PC-3 (cell line): ENCODE measurements around the gene DPM1. TPM values are rescaled to one million over a fixed set of nuclear protein-coding genes. Genes with fewer than 3 reads are reported as not detected.

Experiments
- ATAC-seq: fragments of 200-7000 bp; cut with Tn5 transposase; 2 replicates; pipeline ENCODE4 v1.9.1; 2020; ENCODE audit warnings: mild to moderate bottlenecking, moderate library complexity
- BruUV-seq: library from RNA; stranded (reverse); fragments of 400-500 nt; replicated peaks from 2 replicates; lab custom pipeline; 2021; lab: Mats Ljungman, UMichigan
- CTCF ChIA-PET: fragments of 300-600 bp; sonication (Branson Sonifier 250); formaldehyde crosslinking; loops from one replicate; lab custom pipeline; 2022; ENCODE audit warnings: antibody characterized with exemption; lab: Charles Lee
- POLR2A ChIA-PET: fragments of 300-600 bp; sonication (Branson Sonifier 250); formaldehyde crosslinking; loops from one replicate; lab custom pipeline; 2022; ENCODE audit warnings: antibody characterized with exemption; ENCODE audit not compliant: unreplicated experiment; lab: Charles Lee
- DNase-seq: peaks from one replicate; pipeline ENCODE4 v3.0.0-alpha.2; 2015
- H2AFZ ChIP-seq: fragments of 300-600 bp; sonication (generic); 2 replicates; pipeline ENCODE4 v1.6.0; 2016; ENCODE audit warnings: antibody characterized with exemption, low read length
- H3F3A ChIP-seq: fragments of 300-600 bp; sonication (generic); one replicate; pipeline ENCODE4 v1.6.0; 2017; ENCODE audit warnings: antibody characterized with exemption, low read length, control low read depth, mild to moderate bottlenecking; ENCODE audit not compliant: unreplicated experiment
- H3K27ac ChIP-seq: fragments of 300-600 bp; sonication (generic); 2 replicates; pipeline ENCODE4 v1.5.1; 2016; ENCODE audit warnings: mild to moderate bottlenecking, low read length
- H3K27me3 ChIP-seq: fragments of 300-600 bp; sonication (generic); 2 replicates; pipeline ENCODE4 v1.6.1; 2016; ENCODE audit warnings: low read length, mixed read lengths
- H3K36me3 ChIP-seq: fragments of 300-600 bp; sonication (generic); 2 replicates; pipeline ENCODE4 v1.6.1; 2016; ENCODE audit warnings: low read depth, mixed run types, low read length, mixed read lengths
- H3K4me1 ChIP-seq: fragments of 300-600 bp; sonication (generic); 2 replicates; pipeline ENCODE4 v1.5.1; 2016; ENCODE audit warnings: low read length; ENCODE audit not compliant: insufficient read depth
- H3K4me2 ChIP-seq: fragments of 300-600 bp; sonication (generic); 2 replicates; pipeline ENCODE4 v1.6.0; 2016; ENCODE audit warnings: low read length
- H3K4me3 ChIP-seq: fragments of 300-600 bp; sonication (generic); 2 replicates; pipeline ENCODE4 v1.5.1; 2016; ENCODE audit warnings: mild to moderate bottlenecking, low read length, mixed read lengths
- H3K79me2 ChIP-seq: fragments of 300-600 bp; sonication (generic); 2 replicates; pipeline ENCODE4 v1.6.1; 2017; ENCODE audit warnings: low read length, mixed read lengths
- H3K9ac ChIP-seq: fragments of 300-600 bp; sonication (generic); 2 replicates; pipeline ENCODE4 v1.6.0; 2016; ENCODE audit warnings: mild to moderate bottlenecking, low read length
- H3K9me2 ChIP-seq: fragments of 300-600 bp; sonication (generic); replicated peaks from 2 replicates; pipeline ENCODE4 v1.6.1; 2016; ENCODE audit warnings: mixed run types, low read length, mixed read lengths
- H3K9me3 ChIP-seq: fragments of 300-600 bp; sonication (generic); 2 replicates; pipeline ENCODE4 v1.6.1; 2016; ENCODE audit warnings: low read length, mixed read lengths
- H4K20me1 ChIP-seq: fragments of 300-600 bp; sonication (generic); 2 replicates; pipeline ENCODE4 v1.6.1; 2016; ENCODE audit warnings: low read length, mixed read lengths
- CTCF ChIP-seq: fragments of 300-600 bp; sonication (generic); conservative IDR thresholded peaks from 2 replicates; pipeline ENCODE4 v1.5.1; 2017; ENCODE audit warnings: antibody characterized with exemption, low read depth, mild to moderate bottlenecking, low read length
- EZH2 ChIP-seq: fragments of 300-600 bp; sonication (generic); IDR thresholded peaks from one replicate; pipeline ENCODE4 v1.6.1; 2017; ENCODE audit warnings: antibody characterized with exemption, mild to moderate bottlenecking, low read length; ENCODE audit not compliant: unreplicated experiment
- EZH2phosphoT487 ChIP-seq: fragments of 300-600 bp; sonication (generic); IDR thresholded peaks from 2 replicates; pipeline ENCODE4 v1.6.1; 2018; ENCODE audit warnings: mild to moderate bottlenecking, antibody characterized with exemption, low read length, borderline replicate concordance
- intact Hi-C: fragments of 100-400 bp; cut with micrococcal nuclease; formaldehyde crosslinking; loops from 2 replicates; pipeline ENCODE4 v1.9.0; 2023
- total RNA-seq: library from RNA; depleted of rRNA; stranded (reverse); fragments of >200 nt; gene quantifications from 2 replicates; pipeline ENCODE4 v1.2.3, GENCODE V29; 2014

The DPM1 gene
- total RNA-seq, 1 experiment from 2014 or later = 87.0 TPM

DNA sequence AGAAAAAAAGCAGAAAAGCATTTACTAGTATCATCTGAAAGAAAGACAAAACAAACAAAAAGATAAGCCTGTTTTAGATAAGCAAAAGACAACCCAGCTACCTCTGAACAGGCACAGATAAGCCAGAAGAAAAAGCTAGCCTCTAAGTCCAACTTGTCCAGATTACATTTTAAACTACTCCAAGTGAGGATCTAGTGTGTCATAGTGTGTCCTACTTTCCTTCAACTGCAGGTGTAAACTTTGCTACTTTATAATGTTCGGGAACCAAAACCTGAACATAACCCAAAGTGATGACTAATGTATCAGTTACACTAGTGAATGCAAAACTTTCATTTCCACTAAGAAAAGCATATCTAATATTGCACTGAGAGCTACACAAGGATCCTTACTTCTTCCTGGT lies 46.6 kb downstream of the DPM1 start:
- DNase-seq (no peak), ATAC-seq (no peak)
- CTCF ChIA-PET = interaction anchor here (0.5 kb wide), 1 partner anchor 116 kb away, joined by 10 read pairs; no protein-coding TSS in a partner anchor
- H3K79me2 ChIP-seq = peaks cover 98% of the 10 kb centered on the region
- peaks cover 6% of the 10 kb centered on the region for H3F3A ChIP-seq
- no peak overlapping the region for H2AFZ ChIP-seq
- peaks cover 25% of the 10 kb centered on the region for H3K4me1 ChIP-seq
- no peak for TF ChIP-seq EZH2
- no peak for TF ChIP-seq CTCF
- no peak for TF ChIP-seq EZH2phosphoT487
- H3K36me3 ChIP-seq = peaks cover 22% of the 10 kb centered on the region
- no TSS peak for BruUV-seq
- H3K9me3 ChIP-seq = no peaks in the 10 kb centered on the region
- H3K27ac ChIP-seq = no peak overlapping the region
- intact Hi-C loops = no loop called here
- no peak overlapping the region for H3K4me3 ChIP-seq
- H3K9ac ChIP-seq = no peak overlapping the region
- peaks cover 81% of the 10 kb centered on the region for H4K20me1 ChIP-seq
- H3K9me2 ChIP-seq = no peaks in the 10 kb centered on the region
- no peak overlapping the region for H3K4me2 ChIP-seq
- H3K27me3 ChIP-seq = no peaks in the 10 kb centered on the region
- POLR2A ChIA-PET = interaction anchor here (0.6 kb wide), 1 partner anchor 16 kb away, joined by 10 read pairs; no protein-coding TSS in a partner anchor

DNA sequence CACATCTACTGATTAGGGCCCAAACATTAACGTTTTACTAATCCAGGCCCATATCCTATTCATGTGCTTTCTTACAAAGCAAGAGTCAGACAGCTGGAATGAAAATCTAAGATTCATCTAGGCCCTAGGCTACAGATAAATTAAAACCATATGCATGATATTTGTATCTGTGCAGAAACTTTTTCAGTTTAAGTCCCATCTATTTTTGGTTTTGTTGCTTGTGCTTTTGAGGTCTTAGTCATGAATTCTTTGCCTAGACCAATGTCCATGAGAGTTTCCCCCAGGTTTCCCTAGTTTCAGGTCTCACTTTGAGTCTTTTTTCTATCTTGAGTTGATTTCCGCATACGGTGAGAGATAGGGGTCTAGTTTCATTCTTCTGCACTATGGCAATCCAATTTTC lies 47.3 kb downstream of the DPM1 start:
- peaks cover 18% of the 10 kb centered on the region for H3K36me3 ChIP-seq
- H3K4me2 ChIP-seq = no peak overlapping the region
- no peak for TF ChIP-seq EZH2phosphoT487
- TF ChIP-seq EZH2 = no peak
- no peak for TF ChIP-seq CTCF
- no peak overlapping the region for H3K9ac ChIP-seq
- ChIA-PET POLR2A (interaction anchor here (0.6 kb wide), 1 partner anchor 15 kb away, joined by 10 read pairs; no protein-coding TSS in a partner anchor), CTCF (no interaction called here)
- no TSS peak for BruUV-seq
- H2AFZ ChIP-seq = no peak overlapping the region
- H3K9me2 ChIP-seq = no peaks in the 10 kb centered on the region
- intact Hi-C loops = no loop called here
- ATAC-seq (no peak), DNase-seq (no peak)
- H3K4me1 ChIP-seq = peaks cover 25% of the 10 kb centered on the region
- H3K4me3 ChIP-seq = no peak overlapping the region
- H3K27me3 ChIP-seq = no peaks in the 10 kb centered on the region
- no peaks in the 10 kb centered on the region for H3K9me3 ChIP-seq
- H3F3A ChIP-seq = peaks cover 6% of the 10 kb centered on the region
- peaks cover 98% of the 10 kb centered on the region for H3K79me2 ChIP-seq
- H3K27ac ChIP-seq = no peak overlapping the region
- H4K20me1 ChIP-seq = peaks cover 74% of the 10 kb centered on the region

DNA sequence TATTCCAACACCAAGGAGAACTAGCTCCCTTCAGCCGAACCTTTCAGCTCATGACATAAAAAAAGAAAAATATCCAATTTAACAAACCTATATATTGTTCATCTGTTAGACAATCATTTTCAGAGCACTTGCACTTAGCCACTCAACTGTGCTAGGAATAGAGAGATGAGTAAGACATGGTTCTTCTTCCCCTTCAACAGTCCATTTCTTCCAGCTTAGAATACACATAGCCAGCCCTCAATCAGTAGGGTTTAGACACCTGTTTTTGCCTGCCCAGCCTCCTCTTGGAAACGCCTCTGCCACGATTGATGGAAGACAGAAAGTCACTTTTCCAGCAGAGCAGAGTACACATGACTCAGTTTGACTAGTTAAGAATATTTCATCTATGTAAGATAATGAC lies 48.9 kb downstream of the DPM1 start:
- intact Hi-C loops = no loop called here
- peaks cover 98% of the 10 kb centered on the region for H3K79me2 ChIP-seq
- no peak overlapping the region for H3K4me2 ChIP-seq
- H3K36me3 ChIP-seq = peaks cover 14% of the 10 kb centered on the region
- no peaks in the 10 kb centered on the region for H3K9me2 ChIP-seq
- no TSS peak for BruUV-seq
- ATAC-seq (no peak), DNase-seq (no peak)
- no peak overlapping the region for H3K27ac ChIP-seq
- H3K4me1 ChIP-seq = peaks cover 11% of the 10 kb centered on the region
- H4K20me1 ChIP-seq = peaks cover 71% of the 10 kb centered on the region
- no peak for TF ChIP-seq EZH2phosphoT487
- no peak for TF ChIP-seq CTCF
- TF ChIP-seq EZH2 = no peak
- peaks cover 1% of the 10 kb centered on the region for H3F3A ChIP-seq
- H3K27me3 ChIP-seq = no peaks in the 10 kb centered on the region
- no peak overlapping the region for H3K9ac ChIP-seq
- H2AFZ ChIP-seq = no peak overlapping the region
- ChIA-PET CTCF (interaction anchor here (0.6 kb wide), 1 partner anchor 115 kb away, joined by 6 read pairs; no protein-coding TSS in a partner anchor), POLR2A (no interaction called here)
- H3K9me3 ChIP-seq = no peaks in the 10 kb centered on the region
- no peak overlapping the region for H3K4me3 ChIP-seq
